DOHH2 (cell line): Measurements from ENCODE around the gene RCE1.

Source experiments
- EZH2phosphoT487 ChIP-seq: fragments of 200-600 bp; sonication (generic); IDR thresholded peaks from 2 replicates; pipeline ENCODE4 v1.6.1; 2017; ENCODE audit warnings: borderline replicate concordance, mild to moderate bottlenecking, antibody characterized with exemption, low read length, moderate library complexity, mixed read lengths
- TF ChIP-seq, protein P1 (sequence below): fragments of 200-600 bp; sonication (generic); IDR thresholded peaks from one replicate; pipeline ENCODE4 v1.5.1; 2014; ENCODE audit warnings: antibody characterized with exemption, mild to moderate bottlenecking, low read depth, low read length; ENCODE audit not compliant: poor library complexity, severe bottlenecking

DNA sequence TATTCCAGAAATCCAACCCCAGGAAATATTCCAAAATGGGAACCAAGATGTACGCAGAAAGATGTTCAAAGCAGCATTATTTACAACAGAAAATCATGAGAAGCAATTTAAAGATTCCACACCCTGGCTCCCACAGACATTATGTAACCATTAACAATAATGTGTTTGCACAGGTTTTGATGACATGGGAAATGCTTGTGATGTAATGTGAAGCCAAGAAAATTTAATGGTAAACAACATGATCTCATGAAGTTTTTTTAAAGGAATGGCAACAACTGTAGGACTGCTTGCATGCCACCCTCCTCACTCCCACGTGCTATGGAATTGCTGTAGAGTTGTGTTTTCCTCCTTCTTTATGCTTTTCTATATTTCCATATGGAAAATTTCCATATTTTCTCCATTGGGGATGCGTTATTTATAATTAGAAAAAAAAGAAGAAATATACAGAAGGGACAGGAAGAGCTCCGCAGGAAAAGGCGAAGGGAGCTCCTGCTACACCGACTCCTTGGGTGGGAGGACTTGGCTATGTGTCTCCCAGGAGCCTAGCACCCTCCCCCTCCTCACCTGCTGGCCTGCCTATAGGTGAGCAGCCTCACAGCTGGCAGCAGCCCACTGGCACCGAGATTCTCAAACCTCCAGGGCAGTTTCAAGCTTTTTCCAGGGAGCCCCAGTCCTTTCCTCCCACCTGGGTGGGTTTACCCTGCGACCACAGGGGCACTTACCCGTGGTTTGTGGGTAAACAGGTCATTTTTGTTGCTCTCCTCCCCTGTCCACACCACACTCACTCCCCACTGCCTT, 34.5 kb downstream of the RCE1 start:
- TF ChIP-seq, protein P1, sequence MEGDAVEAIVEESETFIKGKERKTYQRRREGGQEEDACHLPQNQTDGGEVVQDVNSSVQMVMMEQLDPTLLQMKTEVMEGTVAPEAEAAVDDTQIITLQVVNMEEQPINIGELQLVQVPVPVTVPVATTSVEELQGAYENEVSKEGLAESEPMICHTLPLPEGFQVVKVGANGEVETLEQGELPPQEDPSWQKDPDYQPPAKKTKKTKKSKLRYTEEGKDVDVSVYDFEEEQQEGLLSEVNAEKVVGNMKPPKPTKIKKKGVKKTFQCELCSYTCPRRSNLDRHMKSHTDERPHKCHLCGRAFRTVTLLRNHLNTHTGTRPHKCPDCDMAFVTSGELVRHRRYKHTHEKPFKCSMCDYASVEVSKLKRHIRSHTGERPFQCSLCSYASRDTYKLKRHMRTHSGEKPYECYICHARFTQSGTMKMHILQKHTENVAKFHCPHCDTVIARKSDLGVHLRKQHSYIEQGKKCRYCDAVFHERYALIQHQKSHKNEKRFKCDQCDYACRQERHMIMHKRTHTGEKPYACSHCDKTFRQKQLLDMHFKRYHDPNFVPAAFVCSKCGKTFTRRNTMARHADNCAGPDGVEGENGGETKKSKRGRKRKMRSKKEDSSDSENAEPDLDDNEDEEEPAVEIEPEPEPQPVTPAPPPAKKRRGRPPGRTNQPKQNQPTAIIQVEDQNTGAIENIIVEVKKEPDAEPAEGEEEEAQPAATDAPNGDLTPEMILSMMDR, result no peak
- no peak for TF ChIP-seq EZH2phosphoT487
